HFFc6 (cell line): Measurements from ENCODE around the gene NEGR1. TPM values are rescaled to one million over a fixed set of nuclear protein-coding genes. Genes with fewer than 3 reads are reported as not detected.

Source experiments
- DNase-seq: peaks from one replicate; pipeline ENCODE4 v3.0.0-alpha.2; 2018
- H3K27ac Mint-ChIP-seq: 2 replicates; pipeline ENCODE4 v1.8.0; 2020; ENCODE audit warnings: mild to moderate bottlenecking, mixed read lengths
- H3K27me3 Mint-ChIP-seq: 2 replicates; pipeline ENCODE4 v1.8.0; 2021; ENCODE audit warnings: mild to moderate bottlenecking, moderate library complexity, mixed read lengths; ENCODE audit not compliant: insufficient read depth
- H3K36me3 Mint-ChIP-seq: 2 replicates; pipeline ENCODE4 v1.8.0; 2021; ENCODE audit warnings: low read depth, mixed read lengths
- H3K4me1 Mint-ChIP-seq: 2 replicates; pipeline ENCODE4 v1.8.0; 2020; ENCODE audit warnings: low read depth, mixed read lengths
- H3K4me3 Mint-ChIP-seq: 2 replicates; pipeline ENCODE4 v1.8.0; 2020; ENCODE audit warnings: mild to moderate bottlenecking, moderate library complexity, mixed read lengths
- H3K9me3 Mint-ChIP-seq: 2 replicates; pipeline ENCODE4 v1.8.0; 2020; ENCODE audit warnings: mild to moderate bottlenecking, mixed read lengths
- total RNA-seq, 6 experiments: library from RNA; stranded (reverse); fragmentation: NEBNext Ultra II Directional; extraction: Animal tissue kit (Norgen Biotek cat#: 25700); gene quantifications; 2 replicates in 1 of 6; 3 replicates in 5 of 6; pipeline ENCODE4 v1.2.3, GENCODE V29; 2021
- TF ChIP-seq, protein P1 (sequence below): fragments of 200-600 bp; sonication (generic); IDR thresholded peaks from 2 replicates; pipeline ENCODE4 v1.5.0; 2021; ENCODE audit warnings: antibody characterized with exemption, mild to moderate bottlenecking

Gene NEGR1
- total RNA-seq, 6 experiments from 2014 or later: 52.8 to 67.6 (median 64.6) TPM

DNA sequence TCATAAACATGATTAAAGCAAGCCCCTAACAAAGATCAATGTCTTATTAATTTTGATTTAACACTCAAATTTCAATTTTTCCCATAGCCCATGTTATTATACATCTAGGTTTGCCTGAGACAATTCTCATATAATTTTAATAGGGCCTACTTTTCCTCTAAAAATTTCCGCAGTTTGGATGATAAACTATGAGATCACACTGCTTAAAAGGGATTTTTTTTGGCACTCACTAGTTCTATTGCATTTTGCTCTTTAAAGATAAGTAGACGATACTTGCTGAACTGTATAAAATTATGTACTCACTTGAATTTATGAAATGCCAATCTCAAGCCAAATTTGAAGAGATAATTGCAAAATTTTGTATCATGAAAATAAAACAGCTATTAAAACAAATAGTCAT is 721.1 kb downstream of the NEGR1 start:
- peak overlapping the region; percentile 81 for H3K27ac Mint-ChIP-seq
- no peak for DNase-seq
- peaks cover 73% of the 10 kb centered on the region for H3K4me1 Mint-ChIP-seq

DNA sequence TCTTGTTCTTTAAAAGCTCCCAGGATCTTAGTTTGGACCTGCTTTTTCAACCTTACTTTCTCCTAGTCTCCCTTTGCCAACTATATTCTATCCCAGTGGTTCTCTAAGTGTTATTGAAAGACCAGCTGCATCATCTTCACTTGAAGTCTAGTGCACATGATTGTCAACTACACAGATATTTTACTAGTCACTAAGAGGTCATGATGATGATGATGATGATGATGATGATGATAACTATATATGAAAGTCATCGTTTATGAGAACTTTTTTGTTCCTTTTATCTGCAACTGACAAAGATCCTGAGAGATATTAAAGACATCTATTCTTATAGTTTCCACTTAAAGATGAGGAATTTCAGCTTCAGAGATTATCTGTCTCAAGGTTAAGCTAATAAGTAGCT is 722.5 kb downstream of the NEGR1 start:
- DNase-seq: no peak
- peaks cover 64% of the 10 kb centered on the region for H3K4me1 Mint-ChIP-seq
- no peak overlapping the region; the same call in 1 of the 2 replicates for H3K27ac Mint-ChIP-seq
- H3K4me3 Mint-ChIP-seq: no peak overlapping the region
- no peaks in the 10 kb centered on the region for H3K9me3 Mint-ChIP-seq
- no peaks in the 10 kb centered on the region for H3K36me3 Mint-ChIP-seq
- TF ChIP-seq, protein P1, sequence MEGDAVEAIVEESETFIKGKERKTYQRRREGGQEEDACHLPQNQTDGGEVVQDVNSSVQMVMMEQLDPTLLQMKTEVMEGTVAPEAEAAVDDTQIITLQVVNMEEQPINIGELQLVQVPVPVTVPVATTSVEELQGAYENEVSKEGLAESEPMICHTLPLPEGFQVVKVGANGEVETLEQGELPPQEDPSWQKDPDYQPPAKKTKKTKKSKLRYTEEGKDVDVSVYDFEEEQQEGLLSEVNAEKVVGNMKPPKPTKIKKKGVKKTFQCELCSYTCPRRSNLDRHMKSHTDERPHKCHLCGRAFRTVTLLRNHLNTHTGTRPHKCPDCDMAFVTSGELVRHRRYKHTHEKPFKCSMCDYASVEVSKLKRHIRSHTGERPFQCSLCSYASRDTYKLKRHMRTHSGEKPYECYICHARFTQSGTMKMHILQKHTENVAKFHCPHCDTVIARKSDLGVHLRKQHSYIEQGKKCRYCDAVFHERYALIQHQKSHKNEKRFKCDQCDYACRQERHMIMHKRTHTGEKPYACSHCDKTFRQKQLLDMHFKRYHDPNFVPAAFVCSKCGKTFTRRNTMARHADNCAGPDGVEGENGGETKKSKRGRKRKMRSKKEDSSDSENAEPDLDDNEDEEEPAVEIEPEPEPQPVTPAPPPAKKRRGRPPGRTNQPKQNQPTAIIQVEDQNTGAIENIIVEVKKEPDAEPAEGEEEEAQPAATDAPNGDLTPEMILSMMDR: no peak
- no peaks in the 10 kb centered on the region for H3K27me3 Mint-ChIP-seq

More for the DNA sequence above, 721.1 kb downstream of the NEGR1 start:
- no peaks in the 10 kb centered on the region for H3K9me3 Mint-ChIP-seq
- peak overlapping the region; percentile 78 for H3K4me3 Mint-ChIP-seq
- H3K27me3 Mint-ChIP-seq: no peaks in the 10 kb centered on the region
- H3K36me3 Mint-ChIP-seq: no peaks in the 10 kb centered on the region
- TF ChIP-seq, protein P1: no peak

DNA sequence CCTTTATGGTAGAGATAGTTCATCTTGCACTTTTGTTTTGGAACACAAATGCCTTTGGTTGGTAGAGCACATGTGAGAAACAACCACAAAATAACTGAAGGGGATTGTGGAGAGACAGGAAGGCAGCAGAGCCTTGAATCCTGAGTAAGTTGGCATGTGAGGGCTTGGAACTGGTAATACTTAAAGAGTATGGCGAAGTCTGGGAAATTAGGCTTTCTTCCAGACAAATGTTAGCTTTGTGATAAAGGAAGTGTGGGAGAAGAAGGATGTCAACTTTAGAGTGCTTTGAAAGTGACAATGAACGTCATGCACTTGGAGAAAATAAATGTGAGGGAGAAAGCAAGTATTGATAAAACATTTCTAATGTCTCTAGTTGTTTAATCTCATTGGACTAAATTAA is 725.2 kb downstream of the NEGR1 start:
- H3K4me3 Mint-ChIP-seq: no peak overlapping the region
- H3K27me3 Mint-ChIP-seq: no peaks in the 10 kb centered on the region
- no peaks in the 10 kb centered on the region for H3K36me3 Mint-ChIP-seq
- no peaks in the 10 kb centered on the region for H3K9me3 Mint-ChIP-seq
- H3K27ac Mint-ChIP-seq: no peak overlapping the region
- TF ChIP-seq, protein P1: no peak
- peaks cover 53% of the 10 kb centered on the region for H3K4me1 Mint-ChIP-seq
- no peak for DNase-seq

DNA sequence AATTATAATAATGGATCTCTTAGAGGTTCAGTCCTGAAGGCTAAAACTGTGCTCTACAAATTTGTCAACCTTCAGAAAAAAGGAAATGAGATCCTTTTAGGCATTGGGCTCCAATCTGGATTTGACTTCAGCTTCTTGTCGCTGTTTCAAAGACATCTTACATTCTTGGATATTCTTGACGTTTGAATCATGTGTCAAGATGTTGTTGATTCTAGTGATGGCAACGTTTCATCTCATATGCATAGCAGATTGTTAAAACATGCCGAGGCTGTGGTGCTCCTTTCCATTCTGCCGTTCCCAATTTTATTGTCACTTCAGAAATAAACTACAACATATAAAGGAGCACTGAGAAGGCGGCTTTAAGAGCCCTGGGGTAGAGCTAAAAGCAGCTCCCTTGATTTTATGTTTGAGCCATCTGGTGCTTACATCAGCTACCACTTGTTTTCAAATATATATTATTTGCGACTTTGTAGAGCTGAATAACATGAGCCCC is 733.9 kb downstream of the NEGR1 start:
- DNase-seq: no peak

DNA sequence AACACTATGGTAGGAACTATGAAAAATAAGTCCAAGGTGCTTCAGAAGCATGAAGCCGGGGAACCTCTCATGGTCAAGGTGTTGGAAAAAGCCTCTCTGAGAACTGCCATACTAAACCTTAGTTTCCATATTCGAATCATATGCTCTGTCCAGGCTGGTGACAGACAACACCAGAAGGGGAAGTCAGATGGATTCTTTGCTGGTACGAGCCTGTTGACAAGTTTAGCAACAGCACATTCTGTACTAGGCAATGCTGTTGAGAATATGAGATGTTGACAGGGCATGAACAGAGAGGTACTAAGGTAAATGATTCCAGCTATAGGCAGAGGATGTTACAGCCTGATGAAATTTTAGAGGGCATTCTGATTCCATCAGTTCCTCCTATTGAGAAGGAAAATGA is 740.2 kb downstream of the NEGR1 start:
- H3K4me3 Mint-ChIP-seq: no peak overlapping the region
- H3K27me3 Mint-ChIP-seq: no peaks in the 10 kb centered on the region
- no peak for DNase-seq
- no peak overlapping the region for H3K27ac Mint-ChIP-seq
- TF ChIP-seq, protein P1: no peak
- H3K9me3 Mint-ChIP-seq: no peaks in the 10 kb centered on the region
- H3K4me1 Mint-ChIP-seq: peaks cover 6% of the 10 kb centered on the region; the same call in 1 of the 2 replicates
- H3K36me3 Mint-ChIP-seq: no peaks in the 10 kb centered on the region

More for the DNA sequence above, 733.9 kb downstream of the NEGR1 start:
- Mint-ChIP-seq H3K4me1 (peaks cover 8% of the 10 kb centered on the region), H3K27me3 (no peaks in the 10 kb centered on the region), H3K27ac (no peak overlapping the region), H3K9me3 (no peaks in the 10 kb centered on the region), H3K36me3 (no peaks in the 10 kb centered on the region), H3K4me3 (no peak overlapping the region)
- TF ChIP-seq, protein P1: no peak

DNA sequence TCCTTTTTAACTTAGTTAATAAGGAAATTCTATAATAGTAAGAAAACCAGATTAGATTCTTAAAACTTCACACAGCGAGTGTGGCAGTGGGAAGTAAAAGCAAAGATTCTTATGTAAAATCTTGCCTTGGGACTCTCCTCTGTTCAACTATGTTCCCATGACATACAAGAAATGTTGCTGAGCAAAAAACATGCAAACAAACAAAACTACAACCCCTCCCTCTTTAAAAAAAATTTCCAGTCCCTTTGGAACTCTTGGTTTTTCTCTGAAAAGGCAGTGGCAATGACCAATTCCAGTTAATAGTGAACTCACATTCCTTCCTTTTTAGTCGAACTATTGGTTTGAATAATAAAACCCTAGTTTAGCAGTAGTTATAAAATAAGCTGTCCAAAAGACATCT is 748.4 kb downstream of the NEGR1 start:
- Mint-ChIP-seq H3K9me3 (no peaks in the 10 kb centered on the region), H3K4me3 (no peak overlapping the region), H3K4me1 (peaks cover 9% of the 10 kb centered on the region), H3K36me3 (no peaks in the 10 kb centered on the region), H3K27ac (peak overlapping the region; percentile 36), H3K27me3 (no peaks in the 10 kb centered on the region; the same call in 1 of the 2 replicates)
- TF ChIP-seq, protein P1: no peak
- DNase-seq: peak; percentile 16
